GM10266 (cell line): ENCODE data around the gene DLG1.

Experiments
- DNase-seq: peaks from one replicate; pipeline ENCODE4 v3.0.0; 2012; ENCODE audit errors: extremely low spot score
- CTCF ChIP-seq: IDR thresholded peaks from 2 replicates; pipeline ENCODE4 v1.5.1; 2012; ENCODE audit warnings: mild to moderate bottlenecking, low read depth; ENCODE audit not compliant: control insufficient read depth, insufficient read depth; ENCODE audit errors: missing control alignments

Gene DLG1

DNA sequence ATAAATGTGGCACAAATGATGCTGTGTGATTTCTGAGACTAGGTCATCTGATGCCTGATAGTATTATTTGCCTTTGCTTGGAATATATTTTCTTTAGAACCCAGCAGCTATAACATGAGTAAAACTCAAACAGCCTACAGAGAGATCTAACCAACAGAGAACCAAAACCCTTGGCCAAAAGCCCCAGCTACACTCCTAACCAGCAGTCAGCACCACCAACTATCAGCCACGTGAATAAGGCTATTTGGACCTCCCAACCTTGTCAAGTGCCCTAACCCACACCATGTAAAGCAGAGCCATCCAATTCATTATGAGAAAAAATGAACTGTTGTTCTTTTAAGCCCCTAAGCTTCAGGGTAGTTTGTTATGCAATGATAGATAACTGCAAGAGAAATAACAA lies 154.2 kb downstream of the DLG1 start:
- TF ChIP-seq CTCF: no peak
- DNase-seq: peak; percentile 19

DNA sequence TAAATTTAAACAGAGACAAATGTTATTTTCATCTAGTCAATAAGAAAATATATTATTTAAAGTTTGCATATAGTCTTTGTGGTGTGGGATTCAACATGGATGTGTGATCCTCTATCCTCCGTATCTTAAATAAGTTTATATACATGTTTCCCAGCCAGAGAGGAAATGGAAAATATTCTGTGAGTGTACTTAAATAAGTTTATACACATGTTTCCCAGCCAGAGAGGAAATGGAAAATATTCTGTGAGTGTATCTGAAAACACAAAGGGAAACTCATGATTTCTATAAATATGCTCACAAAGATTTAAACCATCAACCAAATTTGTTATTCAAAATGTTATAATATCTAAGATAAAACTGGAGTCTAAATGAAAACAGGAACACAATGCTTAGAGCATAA lies 158.8 kb downstream of the DLG1 start:
- no peak for TF ChIP-seq CTCF
- no peak for DNase-seq

DNA sequence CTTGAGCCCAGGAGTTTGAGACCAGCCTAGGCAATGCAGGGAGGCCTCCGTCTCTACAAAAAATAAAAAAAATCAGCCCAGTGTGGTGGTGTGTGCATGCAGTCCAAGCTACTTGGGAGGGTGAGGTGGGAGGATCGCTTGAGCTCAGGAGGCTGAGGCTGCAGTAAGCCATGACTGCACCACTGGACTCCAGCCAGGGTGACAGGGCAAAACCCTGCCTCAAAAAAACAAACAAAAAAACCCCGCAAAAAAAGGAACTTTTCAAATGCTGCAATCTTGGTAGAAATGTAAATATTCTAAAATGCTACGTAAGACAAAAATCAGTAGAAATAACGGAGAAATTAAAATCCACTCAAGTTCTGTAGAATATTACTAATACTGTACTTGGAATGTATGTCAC lies 160.7 kb downstream of the DLG1 start:
- TF ChIP-seq CTCF: no peak

GRCh38 chr3:197136744-197137143 lies 161.7 kb downstream of the DLG1 start:
- DNase-seq: no peak
- TF ChIP-seq CTCF: no peak

More for the DNA sequence above, 160.7 kb downstream of the DLG1 start:
- no peak for DNase-seq

- no peak for DNase-seq
- no peak for TF ChIP-seq CTCF
These were observed 163.2 kb downstream of the DLG1 start for GRCh38 chr3:197135212-197135611.

GRCh38 chr3:197132916-197133530 lies 165.4 kb downstream of the DLG1 start:
- TF ChIP-seq CTCF: no peak
- DNase-seq: no peak

GRCh38 chr3:197125636-197126035 lies 172.8 kb downstream of the DLG1 start:
- DNase-seq: no peak

More at GRCh38 chr3:197125636-197126035, 172.8 kb downstream of the DLG1 start:
- no peak for TF ChIP-seq CTCF
